ENCODE data around the gene IL3.

The IL3 gene, protein sequence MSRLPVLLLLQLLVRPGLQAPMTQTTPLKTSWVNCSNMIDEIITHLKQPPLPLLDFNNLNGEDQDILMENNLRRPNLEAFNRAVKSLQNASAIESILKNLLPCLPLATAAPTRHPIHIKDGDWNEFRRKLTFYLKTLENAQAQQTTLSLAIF

DNA sequence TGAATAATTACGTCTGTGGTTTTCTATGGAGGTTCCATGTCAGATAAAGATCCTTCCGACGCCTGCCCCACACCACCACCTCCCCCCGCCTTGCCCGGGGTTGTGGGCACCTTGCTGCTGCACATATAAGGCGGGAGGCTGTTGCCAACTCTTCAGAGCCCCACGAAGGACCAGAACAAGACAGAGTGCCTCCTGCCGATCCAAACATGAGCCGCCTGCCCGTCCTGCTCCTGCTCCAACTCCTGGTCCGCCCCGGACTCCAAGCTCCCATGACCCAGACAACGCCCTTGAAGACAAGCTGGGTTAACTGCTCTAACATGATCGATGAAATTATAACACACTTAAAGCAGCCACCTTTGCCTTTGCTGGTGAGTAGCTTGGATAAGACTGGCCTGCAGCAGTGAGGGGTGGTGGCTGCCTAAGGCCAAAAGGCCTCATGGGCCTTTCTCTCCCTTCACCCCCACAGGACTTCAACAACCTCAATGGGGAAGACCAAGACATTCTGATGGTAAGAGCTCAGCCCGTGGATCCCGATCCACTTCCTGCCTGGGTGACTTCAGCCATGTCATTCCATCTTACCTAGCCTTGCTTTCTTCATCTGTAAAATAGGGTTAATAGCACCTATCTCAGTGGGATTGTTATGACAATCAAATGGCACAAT, at the start of gene IL3:
Gene IL3, plus strand, starts transcription at position 155 of the 661 bp plus-strand sequence. Its CDS starts 52 bp downstream, at position 207.
- no peak for DNase-seq

DNA sequence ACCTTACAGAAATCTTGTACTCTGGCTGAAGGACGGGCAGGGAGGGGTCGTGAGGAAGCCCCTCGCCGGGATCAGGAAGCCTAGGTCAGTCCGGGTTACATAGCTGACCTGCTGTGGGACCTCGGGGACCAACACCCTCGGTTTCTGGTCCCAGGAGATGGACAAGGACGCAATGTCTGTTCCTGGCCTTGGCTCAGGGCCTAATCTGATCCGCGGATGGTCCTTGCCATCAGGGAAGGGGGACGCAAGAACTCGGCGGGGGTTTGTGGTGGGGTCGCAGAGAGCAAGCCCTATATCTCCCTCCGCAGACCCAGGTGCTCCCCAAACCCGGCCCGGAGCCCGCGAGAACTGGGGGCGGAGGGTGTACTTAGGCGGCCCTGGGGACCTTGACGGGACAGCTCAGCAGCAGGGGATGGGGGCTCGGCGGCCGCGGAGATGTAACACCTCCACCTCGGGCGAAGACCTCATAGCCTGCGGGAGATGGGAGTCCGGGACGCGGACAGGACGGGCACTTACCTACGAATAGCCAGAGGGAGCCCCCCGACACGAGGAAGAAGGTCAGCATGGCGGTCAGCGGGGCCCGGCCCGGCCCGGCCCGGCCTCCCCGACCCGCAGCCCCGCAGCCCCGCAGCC, 49.4 kb upstream of the IL3 start:
- no peak for DNase-seq

GRCh38 chr5:132011622-132012343, 48.7 kb upstream of the IL3 start, which contains the start of gene ACSL6:
Gene ACSL6, minus strand, starts transcription at chr5:132011658. Its CDS starts 105 bp downstream, at chr5:132011553.
- peak; percentile 36 for DNase-seq

DNA sequence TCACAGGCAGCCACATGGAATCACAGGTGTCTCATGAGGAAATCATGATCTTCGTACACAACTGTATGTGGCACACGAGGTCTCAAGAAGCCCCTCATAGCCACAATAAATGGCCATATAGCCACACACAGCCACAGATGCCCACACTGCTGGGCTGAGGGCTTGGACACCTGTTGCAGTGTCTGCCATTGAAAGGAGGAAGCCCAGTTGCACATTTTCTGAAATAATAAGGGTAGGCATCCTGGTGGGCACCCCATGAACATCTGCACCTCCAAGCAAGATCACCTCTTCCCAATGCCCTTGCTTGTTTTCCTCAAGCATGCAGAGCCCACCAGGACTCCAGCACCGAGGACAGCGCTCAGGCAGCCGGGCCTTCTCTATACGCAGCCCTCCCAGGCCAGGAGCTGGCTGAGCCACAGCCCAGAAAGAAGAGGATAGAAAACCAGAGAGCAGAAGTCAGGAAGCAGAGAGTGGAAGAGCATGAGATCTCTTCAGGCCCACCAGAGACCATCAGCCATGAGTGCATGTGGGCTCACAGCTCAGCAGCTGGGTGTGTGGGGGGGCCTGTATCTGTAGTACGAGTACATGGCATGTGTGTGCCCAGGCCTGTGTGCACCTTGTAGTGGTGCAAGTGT, 48.0 kb upstream of the IL3 start:
- DNase-seq, result no peak

DNA sequence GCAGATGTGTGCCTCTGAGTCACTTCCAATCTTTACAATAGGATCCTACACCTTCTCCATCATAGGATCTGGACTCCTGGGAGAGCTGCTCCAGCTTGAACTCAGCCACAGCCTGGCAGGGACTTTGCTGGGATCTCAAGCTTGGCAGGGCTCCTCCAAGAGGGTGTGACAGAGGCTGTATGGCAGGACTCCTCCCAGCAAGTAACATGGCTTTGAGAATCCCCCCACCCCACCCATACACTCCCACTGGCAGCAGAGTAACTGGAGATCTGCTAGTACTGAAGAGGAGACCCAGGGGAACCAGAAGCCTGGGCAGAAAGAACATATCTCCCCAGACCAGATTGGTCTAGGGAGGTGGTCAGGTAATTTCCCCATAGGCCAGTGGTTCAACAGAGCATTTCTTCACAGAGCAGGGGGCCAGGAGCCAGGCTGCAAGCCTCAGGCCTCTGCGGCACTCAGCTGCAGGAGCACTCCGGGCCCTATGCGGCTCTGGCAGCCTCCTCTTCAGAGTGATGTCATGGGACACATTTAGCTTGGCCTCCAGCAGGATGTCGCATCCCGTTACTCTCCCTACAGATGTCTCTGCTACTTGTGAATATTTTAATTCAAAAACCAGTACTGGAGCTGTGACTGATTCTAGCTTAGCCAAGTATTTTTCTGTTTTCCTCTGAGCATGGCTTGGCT, 47.3 kb upstream of the IL3 start:
- DNase-seq, result no peak

GRCh38 chr5:132013711-132014110, 46.7 kb upstream of the IL3 start:
- DNase-seq, result no peak

GRCh38 chr5:132016721-132017250, 43.7 kb upstream of the IL3 start:
- DNase-seq, result no peak

- DNase-seq, result no peak
Measured at GRCh38 chr5:132017316-132017715, 43.1 kb upstream of the IL3 start.

DNA sequence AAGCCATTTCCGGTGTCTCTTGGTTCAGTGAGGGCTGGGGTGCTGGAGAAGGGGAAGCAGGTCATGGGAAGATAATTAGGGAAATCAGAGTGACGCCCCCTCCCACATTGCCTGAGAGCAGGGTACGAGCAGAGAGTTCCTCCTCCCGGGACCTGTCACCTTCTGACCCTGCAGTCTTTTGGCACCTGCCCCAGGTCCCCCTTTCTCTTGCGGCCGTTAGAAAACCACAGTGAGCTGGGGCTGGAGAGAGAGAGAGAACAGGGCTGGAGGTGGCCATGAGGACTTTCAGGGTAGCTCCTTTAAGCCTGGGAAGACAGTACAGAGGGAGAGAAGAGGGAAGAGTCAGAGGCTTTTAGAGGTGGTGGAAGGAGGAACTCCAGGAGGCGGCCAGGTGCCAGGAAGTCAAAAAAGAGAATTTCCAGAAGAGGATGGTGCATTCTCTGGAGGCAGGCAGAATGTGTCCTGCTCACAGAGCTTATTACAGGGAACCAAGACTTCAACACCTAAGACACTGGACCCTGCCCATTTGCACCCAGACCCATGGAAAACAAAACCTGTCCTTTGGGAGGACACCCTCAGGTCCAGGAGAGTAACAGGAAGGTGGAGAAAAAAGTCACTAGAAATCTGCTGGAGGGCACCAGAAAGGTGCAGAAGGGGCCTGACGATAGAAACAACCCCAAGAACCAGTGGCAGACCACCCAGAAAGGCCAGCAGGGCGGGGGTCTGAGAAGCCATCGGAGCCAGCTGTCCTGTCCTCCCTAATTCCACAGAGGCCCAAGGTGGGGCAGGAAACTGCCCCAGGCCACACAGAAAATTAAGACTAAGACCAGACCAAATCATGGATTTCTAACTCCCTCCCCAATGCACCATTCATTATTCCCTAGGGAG, 42.5 kb upstream of the IL3 start:
- no peak for DNase-seq

- no peak for DNase-seq
Measured at GRCh38 chr5:132019337-132019736, 41.1 kb upstream of the IL3 start.

DNA sequence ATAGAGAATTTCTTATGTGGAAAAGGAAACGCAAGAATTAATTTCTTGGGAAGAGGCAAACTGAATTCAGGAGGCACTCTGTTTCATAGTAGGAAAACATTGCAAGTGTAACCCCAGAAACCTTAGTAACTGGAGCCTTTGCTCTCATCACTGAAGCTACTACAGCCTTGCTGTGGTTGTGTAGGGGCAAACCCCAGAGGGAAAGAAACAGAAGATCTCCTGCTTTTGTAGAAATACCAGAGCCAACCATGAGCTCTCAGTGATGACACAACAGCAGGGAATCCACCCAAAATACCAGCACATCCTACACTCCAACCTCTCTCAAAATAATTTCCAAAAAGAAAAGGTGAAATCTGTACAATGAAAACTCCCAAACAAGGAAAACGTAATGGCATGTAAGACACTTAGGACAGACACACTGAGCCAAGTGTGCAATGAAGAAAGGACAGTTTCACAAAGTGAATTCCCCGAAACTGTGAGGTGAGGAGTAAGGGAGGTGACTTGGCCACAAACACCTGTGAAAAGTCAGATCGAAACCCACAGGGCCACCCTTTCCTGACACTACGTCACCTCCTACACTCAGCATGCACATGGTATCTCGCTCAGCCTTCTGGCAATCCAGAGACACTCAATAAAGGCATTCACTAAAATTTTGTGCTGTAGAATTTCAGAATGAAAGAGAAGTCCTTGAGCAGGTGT, 40.4 kb upstream of the IL3 start:
- DNase-seq, result peak; percentile 84

GRCh38 chr5:132020568-132021339, 39.7 kb upstream of the IL3 start:
- DNase-seq, result no peak

GRCh38 chr5:132021654-132022053, 38.8 kb upstream of the IL3 start:
- no peak for DNase-seq

DNA sequence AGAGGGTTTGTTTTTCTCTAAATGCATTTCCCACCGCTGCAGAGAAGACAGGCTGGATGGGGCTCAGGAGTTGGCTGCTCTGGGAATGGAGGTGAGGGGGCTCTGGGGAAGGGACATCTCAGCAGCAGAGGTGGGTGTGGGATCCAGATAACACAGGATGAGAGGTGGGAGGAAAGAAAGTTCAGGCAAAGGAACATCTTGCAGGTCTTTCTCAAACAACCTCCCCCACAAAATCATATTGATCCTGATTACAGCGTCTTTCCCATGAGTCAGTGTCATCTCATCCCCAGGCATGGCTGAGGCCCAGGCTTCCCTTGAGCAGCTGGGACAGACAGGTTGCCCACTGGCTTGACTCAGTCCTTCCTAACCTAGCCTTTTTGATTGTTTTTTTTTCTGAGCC, 37.7 kb upstream of the IL3 start:
- DNase-seq, result peak; percentile 54

GRCh38 chr5:132023258-132024116, 37.0 kb upstream of the IL3 start:
- no peak for DNase-seq

- no peak for DNase-seq
Measured at GRCh38 chr5:132024117-132024435, 36.4 kb upstream of the IL3 start.

- no peak for DNase-seq
Measured at GRCh38 chr5:132024789-132025402, 35.6 kb upstream of the IL3 start.

DNA sequence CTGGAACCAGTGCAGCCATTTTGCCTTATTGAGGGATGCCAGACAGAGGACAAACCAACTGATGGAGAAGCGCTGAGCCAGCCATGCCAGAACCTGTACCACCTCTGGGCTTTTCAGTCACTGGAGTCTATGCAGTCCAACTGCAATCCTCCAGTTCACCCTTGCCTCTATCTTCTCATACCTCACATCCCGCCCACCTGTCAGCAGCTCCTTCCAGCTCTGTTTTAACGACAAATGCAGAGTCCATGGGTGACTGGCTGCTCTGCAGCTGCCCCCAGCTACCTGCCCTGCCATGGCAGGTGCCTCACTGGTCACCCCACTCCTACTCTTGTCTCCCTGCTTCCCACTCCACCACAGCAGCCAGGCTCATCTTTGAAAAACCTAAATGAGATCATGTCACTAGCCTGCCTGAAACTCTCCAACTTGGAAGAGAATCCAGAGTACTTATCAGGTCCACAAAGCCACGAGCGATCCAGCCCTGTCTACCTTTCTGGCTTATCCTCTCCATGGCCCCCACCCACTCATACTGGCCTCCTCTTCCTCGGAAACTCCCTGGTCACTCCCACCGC, 35.0 kb upstream of the IL3 start:
- DNase-seq, result no peak

Measured in stimulated activated CD4-positive, alpha-beta T cell treated with anti-CD3 and anti-CD28 coated beads, Interleukin-4, amount 100 ng/mL, for 24 hours (primary cell).